ENCODE results near the gene SPAG6.
A peak's percentile ranks its signal among the peaks of the same experiment; 100 is the strongest.

SPAG6 gene

GRCh38 chr10:22333975-22334282 lies 11.4 kb upstream of the SPAG6 start (continued):
- TF ChIP-seq, protein P1, sequence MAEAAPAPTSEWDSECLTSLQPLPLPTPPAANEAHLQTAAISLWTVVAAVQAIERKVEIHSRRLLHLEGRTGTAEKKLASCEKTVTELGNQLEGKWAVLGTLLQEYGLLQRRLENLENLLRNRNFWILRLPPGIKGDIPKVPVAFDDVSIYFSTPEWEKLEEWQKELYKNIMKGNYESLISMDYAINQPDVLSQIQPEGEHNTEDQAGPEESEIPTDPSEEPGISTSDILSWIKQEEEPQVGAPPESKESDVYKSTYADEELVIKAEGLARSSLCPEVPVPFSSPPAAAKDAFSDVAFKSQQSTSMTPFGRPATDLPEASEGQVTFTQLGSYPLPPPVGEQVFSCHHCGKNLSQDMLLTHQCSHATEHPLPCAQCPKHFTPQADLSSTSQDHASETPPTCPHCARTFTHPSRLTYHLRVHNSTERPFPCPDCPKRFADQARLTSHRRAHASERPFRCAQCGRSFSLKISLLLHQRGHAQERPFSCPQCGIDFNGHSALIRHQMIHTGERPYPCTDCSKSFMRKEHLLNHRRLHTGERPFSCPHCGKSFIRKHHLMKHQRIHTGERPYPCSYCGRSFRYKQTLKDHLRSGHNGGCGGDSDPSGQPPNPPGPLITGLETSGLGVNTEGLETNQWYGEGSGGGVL (tag by site-specific recombination; IDR thresholded peaks at IDR 0.05) = no peak
- TF ChIP-seq MEIS1 (CRISPR knock-in tag; IDR thresholded peaks at IDR 0.05; ENCODE audit: borderline replicate concordance) = no peak
- TF ChIP-seq ZNF510 (tag by site-specific recombination; IDR thresholded peaks at IDR 0.05; ENCODE audit: insufficient replicate concordance) = no peak
- TF ChIP-seq ZEB2 (tag by site-specific recombination; IDR thresholded peaks at IDR 0.05) = no peak
- TF ChIP-seq KLF1 (tag by site-specific recombination; IDR thresholded peaks at IDR 0.05) = no peak
- TF ChIP-seq, protein P2, sequence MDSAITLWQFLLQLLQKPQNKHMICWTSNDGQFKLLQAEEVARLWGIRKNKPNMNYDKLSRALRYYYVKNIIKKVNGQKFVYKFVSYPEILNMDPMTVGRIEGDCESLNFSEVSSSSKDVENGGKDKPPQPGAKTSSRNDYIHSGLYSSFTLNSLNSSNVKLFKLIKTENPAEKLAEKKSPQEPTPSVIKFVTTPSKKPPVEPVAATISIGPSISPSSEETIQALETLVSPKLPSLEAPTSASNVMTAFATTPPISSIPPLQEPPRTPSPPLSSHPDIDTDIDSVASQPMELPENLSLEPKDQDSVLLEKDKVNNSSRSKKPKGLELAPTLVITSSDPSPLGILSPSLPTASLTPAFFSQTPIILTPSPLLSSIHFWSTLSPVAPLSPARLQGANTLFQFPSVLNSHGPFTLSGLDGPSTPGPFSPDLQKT (IDR thresholded peaks at IDR 0.05; ENCODE audit: borderline replicate concordance, low read depth, low read length) = no peak
- no peak for TF ChIP-seq ZNF239 (tag by site-specific recombination; IDR thresholded peaks at IDR 0.05)
- no peak for TF ChIP-seq MYNN (tag by site-specific recombination; IDR thresholded peaks at IDR 0.05; ENCODE audit: borderline replicate concordance)
- TF ChIP-seq GLI2 (tag by site-specific recombination; IDR thresholded peaks at IDR 0.05; ENCODE audit: borderline replicate concordance, low read depth) = no peak

- POLR2A ChIA-PET = no interaction called here
- TF ChIP-seq ZNF266 (tag by site-specific recombination; IDR thresholded peaks at IDR 0.05; ENCODE audit: low read depth) = no peak
- peak; percentile 78; the same call in 1 of the 2 replicates for TF ChIP-seq ZNF202 (tag by site-specific recombination; IDR thresholded peaks at IDR 0.05; ENCODE audit: borderline replicate concordance)
- CTCF ChIA-PET = interaction anchor here (0.5 kb wide), 1 partner anchor 239 kb away, joined by 3 read pairs; no protein-coding TSS in a partner anchor
- Histone ChIP-seq H3K27ac (ENCODE audit: extremely low read depth, low read depth, low read length) (no peak overlapping the region), H3K4me3 (ENCODE audit: low read depth, low read length) (no peak overlapping the region), H3K36me3 (ENCODE audit: control insufficient read depth in 2 of 2, insufficient read depth in 1 of 2, low read length in 2 of 2) (peaks cover 7 to 14% of the 10 kb centered on the region in 2 experiments; a peak in 2 of 3 replicates), H3K4me1 (ENCODE audit: control insufficient read depth, insufficient read depth, low read length) (peaks cover 1% of the 10 kb centered on the region), H3K9me3 (ENCODE audit: control insufficient read depth, insufficient read depth, low read depth, low read length) (no peaks in the 10 kb centered on the region)
Observed at GRCh38 chr10:22334414-22335172, 10.7 kb upstream of the SPAG6 start.

DNA sequence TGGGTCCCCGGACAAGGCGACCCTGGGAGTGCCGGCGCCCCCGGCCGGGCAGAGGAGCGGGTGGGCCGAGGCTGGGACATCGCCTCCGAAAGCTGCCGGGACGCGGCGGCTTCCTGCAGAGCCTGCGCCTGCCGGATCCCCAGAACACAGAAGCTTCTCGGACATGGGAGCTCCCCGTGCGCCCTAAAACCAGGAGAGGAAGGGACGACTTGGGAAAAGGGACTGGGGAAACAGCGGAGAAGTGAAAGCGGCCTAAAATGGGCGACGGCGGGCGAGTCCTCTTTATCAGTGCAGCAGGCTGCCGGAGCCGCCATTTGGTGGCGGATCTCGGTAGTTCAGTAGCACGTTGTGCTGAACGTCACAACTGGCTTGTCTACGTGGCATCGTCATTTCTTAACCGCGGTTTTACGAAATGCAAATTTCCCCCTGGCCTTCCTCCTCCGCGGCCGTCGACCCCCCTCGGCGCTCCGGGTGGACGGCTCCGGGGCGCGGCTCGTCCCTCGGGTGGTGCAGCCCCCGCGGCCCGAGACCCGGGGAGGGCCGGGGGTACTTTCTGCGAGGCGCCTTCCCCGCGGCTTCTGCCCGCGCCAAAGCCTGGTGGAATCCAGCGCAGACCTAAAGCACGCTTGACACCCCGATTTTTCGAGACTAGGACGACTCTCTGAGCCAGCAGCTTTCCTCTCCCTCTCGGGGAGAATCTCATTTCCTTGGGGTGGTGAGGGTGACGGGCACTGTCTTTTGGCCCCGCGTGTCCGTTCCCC lies 9.9 kb upstream of the SPAG6 start:
- no peak overlapping the region for H3K4me3 ChIP-seq (ENCODE audit: low read depth, low read length)
- TF ChIP-seq ZNF510 (tag by site-specific recombination; IDR thresholded peaks at IDR 0.05; ENCODE audit: insufficient replicate concordance) (no peak), ZNF514 (tag by site-specific recombination; IDR thresholded peaks at IDR 0.05) (no peak), ZNF341 (tag by site-specific recombination; IDR thresholded peaks at IDR 0.05; ENCODE audit: low read depth) (no peak), ZNF629 (tag by site-specific recombination; IDR thresholded peaks at IDR 0.05) (no peak), ZNF544 (tag by site-specific recombination; IDR thresholded peaks at IDR 0.05) (no peak), ZFP3 (tag by site-specific recombination; IDR thresholded peaks at IDR 0.05; ENCODE audit: low read depth) (no peak), ZNF513 (tag by site-specific recombination; IDR thresholded peaks at IDR 0.05) (no peak)
- ChIA-PET CTCF (interaction anchor here (0.6 kb wide), 1 partner anchor 653 kb away, joined by 3 read pairs; no protein-coding TSS in a partner anchor), POLR2A (no interaction called here)
- no peaks in the 10 kb centered on the region for H3K9me3 ChIP-seq (ENCODE audit: control insufficient read depth, insufficient read depth, low read depth, low read length)
- H3K4me1 ChIP-seq (ENCODE audit: control insufficient read depth, insufficient read depth, low read length) = peaks cover 4% of the 10 kb centered on the region
- H3K36me3 ChIP-seq (ENCODE audit: control insufficient read depth in 2 of 2, insufficient read depth in 1 of 2, low read length in 2 of 2) = peaks cover 4 to 6% of the 10 kb centered on the region in 2 experiments; a peak in 2 of 3 replicates
- H3K27ac ChIP-seq (ENCODE audit: extremely low read depth, low read depth, low read length) = no peak overlapping the region

Measured in HEK293 (cell line).